GM19025 (cell line): Measurements from ENCODE around the gene PSME2.

Experiments used
- ATAC-seq: cut with Tn5 transposase; IDR thresholded peaks from one replicate; pipeline ENCODE4 v1.9.1; 2021; ENCODE audit warnings: mild to moderate bottlenecking, low read depth, moderate library complexity; ENCODE audit not compliant: unreplicated experiment

PSME2 gene

DNA sequence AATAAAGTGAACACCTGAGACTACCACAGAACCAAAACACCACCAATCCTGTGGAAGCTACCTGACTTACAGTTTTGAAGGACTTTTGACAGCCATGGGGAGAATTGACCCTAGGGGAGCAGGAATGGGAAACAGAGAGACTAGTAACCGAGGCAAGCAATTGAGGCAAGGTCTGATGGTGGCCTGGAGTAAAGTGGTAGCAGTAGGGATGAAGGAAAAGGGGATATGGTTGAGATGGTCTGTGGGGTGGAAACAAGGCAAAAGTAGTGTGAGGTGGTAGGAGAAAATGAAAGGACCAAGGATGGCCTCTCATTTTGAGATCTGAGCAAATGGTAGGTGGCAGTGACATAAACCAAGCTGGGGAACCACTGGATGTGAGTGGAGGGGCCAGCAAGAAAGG is 10.4 kb upstream of the PSME2 start:
- ATAC-seq: no peak

DNA sequence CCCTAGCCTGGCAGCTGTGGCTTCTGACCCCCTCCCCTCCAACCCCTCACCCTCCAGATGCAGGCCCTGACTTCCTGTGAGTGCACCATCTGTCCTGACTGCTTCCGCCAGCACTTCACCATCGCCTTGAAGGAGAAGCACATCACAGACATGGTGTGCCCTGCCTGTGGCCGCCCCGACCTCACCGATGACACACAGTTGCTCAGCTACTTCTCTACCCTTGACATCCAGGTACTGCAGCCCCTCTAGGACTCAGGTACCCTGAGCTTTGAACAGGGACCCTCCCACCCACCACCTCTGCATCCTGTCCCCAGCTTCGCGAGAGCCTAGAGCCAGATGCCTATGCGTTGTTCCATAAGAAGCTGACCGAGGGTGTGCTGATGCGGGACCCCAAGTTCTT is 8.7 kb upstream of the PSME2 start:
- no peak for ATAC-seq

DNA sequence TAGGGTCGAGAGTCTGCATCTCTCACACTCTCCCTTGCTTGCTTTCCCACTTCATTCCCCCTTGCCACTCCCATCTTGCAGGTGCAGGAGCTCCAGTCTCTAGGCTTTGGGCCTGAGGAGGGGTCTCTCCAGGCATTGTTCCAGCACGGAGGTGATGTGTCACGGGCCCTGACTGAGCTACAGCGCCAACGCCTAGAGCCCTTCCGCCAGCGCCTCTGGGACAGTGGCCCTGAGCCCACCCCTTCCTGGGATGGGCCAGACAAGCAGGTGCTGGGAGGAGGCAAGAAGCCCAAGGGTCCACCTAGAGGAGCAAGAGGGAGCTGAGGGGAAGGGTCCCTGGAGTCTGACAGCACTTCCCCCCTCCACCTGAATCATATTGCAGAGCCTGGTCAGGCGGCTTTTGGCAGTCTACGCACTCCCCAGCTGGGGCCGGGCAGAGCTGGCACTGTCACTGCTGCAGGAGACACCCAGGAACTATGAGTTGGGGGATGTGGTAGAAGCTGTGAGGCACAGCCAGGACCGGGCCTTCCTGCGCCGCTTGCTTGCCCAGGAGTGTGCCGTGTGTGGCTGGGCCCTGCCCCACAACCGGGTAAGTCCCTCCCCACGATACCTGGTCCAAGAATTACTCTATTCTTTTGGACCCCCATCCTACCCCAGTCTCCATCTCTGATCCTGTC is 5.1 kb upstream of the PSME2 start:
- ATAC-seq: no peak

GRCh38 chr14:24150993-24151392 is 4.6 kb upstream of the PSME2 start:
- ATAC-seq: no peak

DNA sequence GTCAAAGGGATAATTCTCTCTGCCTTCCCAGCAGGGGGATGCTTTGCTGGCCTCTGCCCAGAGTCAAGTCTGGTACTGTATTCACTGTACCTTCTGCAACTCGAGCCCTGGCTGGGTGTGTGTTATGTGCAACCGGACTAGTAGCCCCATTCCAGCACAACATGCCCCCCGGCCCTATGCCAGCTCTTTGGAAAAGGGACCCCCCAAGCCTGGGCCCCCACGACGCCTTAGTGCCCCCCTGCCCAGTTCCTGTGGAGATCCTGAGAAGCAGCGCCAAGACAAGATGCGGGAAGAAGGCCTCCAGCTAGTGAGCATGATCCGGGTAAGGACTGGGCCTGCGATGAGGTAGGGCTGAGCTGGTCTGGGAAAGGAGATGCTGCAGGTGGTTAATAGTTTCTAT is 4.2 kb upstream of the PSME2 start:
- ATAC-seq: no peak

- ATAC-seq: no peak
Measured at GRCh38 chr14:24150061-24150460, 3.7 kb upstream of the PSME2 start.

- ATAC-seq: no peak
Measured at GRCh38 chr14:24149302-24149969, 3.0 kb upstream of the PSME2 start.

DNA sequence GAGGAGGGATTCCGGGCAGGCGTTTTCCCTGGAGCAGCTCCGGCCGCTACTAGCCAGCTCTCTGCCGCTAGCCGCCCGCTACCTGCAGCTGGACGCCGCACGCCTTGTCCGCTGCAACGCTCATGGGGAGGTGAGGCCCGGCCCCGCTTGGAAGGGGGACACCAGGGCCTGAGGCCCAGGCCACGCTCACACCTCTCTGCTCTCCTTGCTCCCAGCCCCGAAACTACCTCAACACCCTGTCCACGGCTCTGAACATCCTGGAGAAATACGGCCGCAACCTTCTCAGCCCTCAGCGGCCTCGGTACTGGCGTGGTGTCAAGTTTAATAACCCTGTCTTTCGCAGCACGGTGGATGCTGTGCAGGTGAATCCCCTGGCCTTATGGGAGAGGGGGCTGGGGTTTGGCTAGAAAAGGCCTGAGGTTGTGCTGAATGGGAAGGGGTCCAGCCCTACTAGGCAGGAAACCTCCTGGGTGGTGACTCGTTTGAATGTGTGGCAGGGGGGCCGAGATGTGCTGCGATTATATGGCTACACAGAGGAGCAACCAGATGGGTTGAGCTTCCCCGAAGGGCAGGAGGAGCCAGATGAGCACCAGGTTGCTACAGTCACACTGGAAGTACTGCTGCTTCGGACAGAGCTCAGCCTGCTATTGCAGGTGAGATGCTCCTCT is 1.5 kb upstream of the PSME2 start:
- ATAC-seq: no peak

DNA sequence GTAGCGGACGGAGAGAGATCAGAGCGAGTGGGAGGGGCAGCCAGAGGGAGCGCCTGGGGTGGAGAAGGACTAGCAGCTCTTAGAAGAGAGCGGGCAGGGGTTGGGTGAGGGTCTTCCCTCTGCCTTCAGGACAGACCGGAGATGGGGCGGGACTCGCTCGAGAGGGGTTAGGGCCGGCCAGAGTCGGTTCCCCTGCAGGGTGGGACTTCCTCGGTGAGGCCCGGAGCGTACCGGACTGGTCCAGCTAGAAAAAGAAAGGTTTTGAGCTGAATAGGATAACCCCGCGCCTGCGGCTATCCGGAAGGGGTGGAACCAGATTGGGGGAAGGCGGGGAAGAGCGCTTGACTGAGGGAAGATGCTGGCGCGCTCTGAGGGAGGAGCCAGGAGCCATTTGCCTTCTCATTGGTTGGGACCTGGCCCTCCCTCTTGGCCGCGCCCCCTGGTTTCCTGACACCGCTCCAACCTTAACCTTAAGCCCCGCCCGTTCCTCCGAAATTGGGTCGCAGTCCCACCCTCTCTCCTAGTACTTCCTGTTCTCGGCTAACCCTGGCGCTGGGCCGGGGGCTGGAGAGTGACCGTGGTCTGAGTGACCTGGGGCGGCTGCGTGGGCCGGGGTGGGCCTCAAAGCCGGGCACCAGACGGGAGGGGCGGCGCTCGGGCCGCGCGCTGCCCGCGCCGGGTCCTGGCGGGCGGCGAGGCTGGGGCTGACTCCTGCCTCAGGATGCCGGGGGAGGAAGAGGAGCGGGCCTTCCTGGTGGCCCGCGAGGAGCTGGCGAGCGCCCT is 759 bp upstream of the PSME2 start, which contains the start of gene RNF31:
Gene RNF31 (plus strand): TSS at position 521 of the 783 bp plus-strand sequence. CDS start 201 bp downstream, at position 722.
- ATAC-seq: peak; percentile 77

DNA sequence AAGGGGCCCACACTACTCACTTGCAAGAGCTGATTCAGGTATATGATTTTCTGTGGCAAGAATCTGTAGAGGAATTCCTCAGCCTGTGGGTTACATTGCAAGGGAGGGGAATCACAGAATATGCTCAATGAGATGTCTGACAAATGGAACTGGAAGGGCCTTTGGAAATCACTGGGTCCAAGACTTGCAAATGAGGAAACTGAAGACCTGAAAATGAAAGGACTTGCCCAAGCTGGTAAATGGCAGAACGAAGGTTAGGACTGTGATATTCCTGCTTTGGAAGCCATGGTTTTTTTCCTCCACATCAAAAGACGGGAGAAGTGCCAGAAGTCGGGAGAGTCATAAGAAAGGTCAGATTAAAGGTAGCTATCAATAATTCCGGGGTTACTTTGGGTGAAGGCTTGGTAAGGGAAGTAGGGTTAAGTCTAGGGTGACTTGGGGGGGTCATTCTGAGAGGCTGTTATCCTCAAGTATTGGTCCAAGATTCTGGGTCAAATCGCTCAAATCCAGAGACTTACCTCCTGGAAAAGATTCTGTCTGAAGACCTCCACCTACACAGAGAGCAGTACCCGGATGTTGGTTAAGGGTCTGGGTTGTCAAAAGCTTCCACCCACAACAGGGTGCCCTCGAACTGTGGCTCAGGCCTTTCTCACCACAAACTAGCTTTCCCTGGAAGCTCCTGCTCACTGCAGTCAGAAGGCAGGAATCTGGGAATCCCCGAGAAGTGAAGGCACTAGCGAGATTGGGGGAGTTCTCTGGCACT is 539 bp downstream of the PSME2 start:
- no peak for ATAC-seq

- no peak for ATAC-seq
Measured at GRCh38 chr14:24145219-24145618, 1.2 kb downstream of the PSME2 start.

GRCh38 chr14:24144451-24144850 is 2.0 kb downstream of the PSME2 start:
- no peak for ATAC-seq

DNA sequence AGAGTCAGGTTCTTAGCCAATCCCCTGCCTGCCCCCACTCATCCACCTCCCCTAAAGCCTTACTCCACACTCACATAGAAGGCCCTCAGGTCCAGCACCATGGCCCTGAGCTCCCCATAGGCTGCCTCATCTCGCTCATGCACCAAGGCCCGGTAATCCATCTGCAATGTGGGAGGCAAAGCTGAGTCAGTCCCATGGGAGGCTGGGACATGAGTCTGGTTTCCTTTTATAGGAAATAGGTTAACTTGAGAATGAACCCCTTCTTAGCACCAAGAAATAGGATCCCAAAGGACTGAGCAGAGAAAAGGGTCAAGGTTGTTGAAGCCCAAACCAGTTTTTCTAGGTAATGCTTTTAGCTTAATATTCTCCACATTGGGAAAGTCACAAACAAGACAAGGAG is 2.9 kb downstream of the PSME2 start:
- no peak for ATAC-seq

DNA sequence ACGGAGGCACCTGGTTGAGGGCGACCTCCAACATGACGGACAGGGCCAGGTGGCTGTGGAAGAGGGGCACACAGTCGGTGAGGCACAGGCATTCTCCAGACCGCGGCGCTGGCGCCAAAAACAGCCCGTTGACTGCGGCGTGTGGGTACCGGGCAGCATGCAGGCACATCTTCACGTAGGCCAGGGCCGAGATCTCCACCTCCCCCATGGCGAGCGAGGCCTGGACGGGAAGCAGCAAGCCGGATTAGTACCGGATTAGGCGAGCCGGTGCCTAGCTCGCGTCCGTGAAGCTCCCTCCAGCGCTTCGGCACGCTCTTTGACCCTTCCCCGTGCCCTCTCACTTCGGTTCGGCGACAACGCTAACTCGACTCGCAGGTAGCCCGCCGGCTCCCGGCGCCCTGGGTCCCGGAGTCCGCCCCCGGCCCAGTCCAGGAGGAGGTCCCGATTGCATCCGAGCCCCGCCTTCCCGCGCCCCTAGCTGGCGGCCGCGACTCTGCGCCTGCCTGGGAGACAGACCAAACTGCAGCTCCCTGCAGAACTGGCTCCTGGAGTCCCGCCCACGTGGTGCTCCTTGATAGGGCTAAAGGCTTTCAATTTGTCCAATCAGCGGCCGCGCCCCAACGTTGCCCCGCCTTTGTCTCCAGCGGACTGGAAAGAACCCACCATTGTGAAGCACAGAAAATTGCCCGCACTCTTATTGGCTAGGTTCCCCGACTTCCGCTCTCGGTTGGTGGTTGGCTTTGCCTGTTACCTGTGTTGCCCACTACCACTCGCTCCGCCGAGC is 5.1 kb downstream of the PSME2 start, which contains the start of gene EMC9:
Gene EMC9 (minus strand): TSS at position 495 of the 784 bp plus-strand sequence. CDS start 287 bp downstream, at position 208.
- peak; percentile 90 for ATAC-seq

GRCh38 chr14:24139272-24139934 is 7.0 kb downstream of the PSME2 start:
- ATAC-seq: no peak

DNA sequence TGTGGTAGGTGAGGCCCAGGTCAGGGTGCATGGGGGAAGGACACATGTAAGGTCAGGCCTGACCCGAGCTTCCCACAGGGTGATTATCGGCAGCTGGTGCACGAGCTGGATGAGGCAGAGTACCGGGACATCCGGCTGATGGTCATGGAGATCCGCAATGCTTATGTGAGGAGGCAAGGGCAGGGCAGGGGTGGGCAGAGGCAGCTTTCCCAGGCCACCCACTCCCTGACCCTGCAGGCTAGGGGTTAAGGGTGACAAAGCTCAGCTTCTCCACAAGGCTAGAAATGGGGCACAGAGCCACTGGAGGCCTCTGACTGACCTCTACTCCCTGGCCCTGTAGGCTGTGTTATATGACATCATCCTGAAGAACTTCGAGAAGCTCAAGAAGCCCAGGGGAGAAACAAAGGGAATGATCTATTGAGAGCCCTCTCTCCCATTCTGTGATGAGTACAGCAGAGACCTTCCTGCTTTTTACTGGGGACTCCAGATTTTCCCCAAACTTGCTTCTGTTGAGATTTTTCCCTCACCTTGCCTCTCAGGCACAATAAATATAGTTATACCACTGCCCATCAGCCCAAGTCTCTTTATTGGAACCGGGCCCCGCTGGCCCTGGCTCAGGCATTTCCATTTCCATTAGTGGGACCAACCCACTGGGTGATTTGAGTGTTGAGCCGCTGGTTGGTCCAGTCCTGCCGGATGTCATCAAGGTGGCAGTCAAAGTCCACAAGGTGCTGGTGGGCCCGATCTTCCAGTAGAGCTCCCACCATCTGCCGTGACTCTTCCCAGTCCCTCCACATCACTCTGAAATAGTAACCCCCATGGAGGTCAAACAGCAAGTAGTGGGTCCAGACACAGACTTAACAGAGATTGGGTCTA is 7.8 kb downstream of the PSME2 start:
- no peak for ATAC-seq

DNA sequence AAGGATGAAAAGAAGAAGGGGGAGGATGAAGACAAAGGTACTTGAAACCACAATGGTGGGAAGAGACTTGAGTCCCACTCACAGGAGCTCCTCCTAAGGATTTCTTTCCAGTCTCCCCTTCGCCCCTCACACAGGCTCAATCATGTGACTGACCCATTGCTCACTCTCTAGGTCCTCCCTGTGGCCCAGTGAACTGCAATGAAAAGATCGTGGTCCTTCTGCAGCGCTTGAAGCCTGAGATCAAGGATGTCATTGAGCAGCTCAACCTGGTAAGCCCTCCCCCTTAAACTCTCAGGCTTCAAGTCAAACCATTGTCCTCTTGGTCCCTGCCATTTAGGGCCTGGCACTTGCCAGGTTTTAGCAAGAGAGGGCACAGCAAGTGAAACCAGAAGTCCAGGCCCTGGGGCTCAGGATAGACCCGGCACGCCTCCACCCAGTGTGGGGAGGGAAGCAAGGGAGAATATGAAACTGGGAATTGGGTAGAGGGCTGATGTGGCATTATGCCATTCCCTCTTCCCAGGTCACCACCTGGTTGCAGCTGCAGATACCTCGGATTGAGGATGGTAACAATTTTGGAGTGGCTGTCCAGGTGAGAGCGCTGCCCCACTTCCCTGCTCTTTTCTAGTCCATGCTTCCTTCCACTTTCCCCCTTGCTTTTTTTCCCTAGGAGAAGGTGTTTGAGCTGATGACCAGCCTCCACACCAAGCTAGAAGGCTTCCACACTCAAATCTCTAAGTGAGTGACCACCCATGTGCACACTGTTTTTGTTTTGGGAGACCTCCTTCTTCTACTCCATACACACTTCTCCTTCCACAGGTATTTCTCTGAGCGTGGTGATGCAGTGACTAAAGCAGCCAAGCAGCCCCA is 8.6 kb downstream of the PSME2 start:
- no peak for ATAC-seq
